Activated CD8-positive, alpha-beta T cell treated with anti-CD3 and anti-CD28 coated beads for 36 hours (primary cell): Measurements from ENCODE around the gene TNS2. TPM values are rescaled to one million over a fixed set of nuclear protein-coding genes. Genes with fewer than 3 reads are reported as not detected.
A peak's percentile ranks its signal among the peaks of the same experiment; 100 is the strongest.

Source experiments
- ATAC-seq: fragments of 200-7000 bp; cut with Tn5 transposase; one replicate; pipeline ENCODE4 v1.10.0; 2021; ENCODE audit warnings: mild to moderate bottlenecking, moderate library complexity
- CTCF ChIA-PET: fragments of 350-600 bp; sonication (Branson Sonifier 250); formaldehyde crosslinking; loops from one replicate; lab custom pipeline; 2021; ENCODE audit warnings: antibody characterized with exemption; lab: Charles Lee
- POLR2A ChIA-PET: fragments of 350-600 bp; sonication (Branson Sonifier 250); formaldehyde crosslinking; loops from one replicate; lab custom pipeline; 2021; ENCODE audit warnings: antibody characterized with exemption; lab: Charles Lee
- DNase-seq: peaks from one replicate; pipeline ENCODE4 v3.0.0-alpha.2; 2020
- H3K27ac Mint-ChIP-seq: one replicate; pipeline ENCODE4 v1.8.0; 2021; ENCODE audit warnings: mild to moderate bottlenecking, mixed read lengths
- H3K27me3 Mint-ChIP-seq: one replicate; pipeline ENCODE4 v1.8.0; 2021; ENCODE audit warnings: mixed read lengths
- H3K36me3 Mint-ChIP-seq: one replicate; pipeline ENCODE4 v1.8.0; 2021; ENCODE audit warnings: low read depth, mixed read lengths
- H3K4me1 Mint-ChIP-seq: one replicate; pipeline ENCODE4 v1.8.0; 2021; ENCODE audit warnings: low read depth, mixed read lengths
- H3K4me3 Mint-ChIP-seq: one replicate; pipeline ENCODE4 v1.8.0; 2021; ENCODE audit warnings: mild to moderate bottlenecking, moderate library complexity, mixed read lengths
- H3K9me3 Mint-ChIP-seq: one replicate; pipeline ENCODE4 v1.8.0; 2021; ENCODE audit warnings: mixed read lengths
- CTCF ChIP-seq: fragments of 200-600 bp; IDR thresholded peaks from one replicate; pipeline ENCODE4 v1.8.0; 2022; ENCODE audit warnings: antibody characterized with exemption, mild to moderate bottlenecking
- intact Hi-C: fragments of 100-400 bp; cut with micrococcal nuclease; formaldehyde crosslinking; loops from one replicate; pipeline ENCODE4 v1.10.0; 2022
- total RNA-seq, 2 experiments: library from RNA; stranded (reverse); gene quantifications; one replicate each; pipeline ENCODE4 v1.2.3, GENCODE V29; 2021

Gene TNS2
- total RNA-seq: 1 to 10 TPM; 1.1 to 1.6 TPM

GRCh38 chr12:53049571-53050318 lies at the start of gene TNS2:
TSS of gene TNS2 (plus strand) at chr12:53050065. CDS start at chr12:53050186, 121 bp downstream.
- ChIA-PET POLR2A (interaction anchor here (0.9 kb wide), 1 partner anchor 12 kb away, joined by 3 read pairs; no protein-coding TSS in a partner anchor), CTCF (interaction anchor here (0.8 to 2.7 kb wide), 3 partner anchors 16 to 49 kb away, joined by 3 to 18 read pairs (median 5); no protein-coding TSS in a partner anchor)
- ATAC-seq (no peak), DNase-seq (no peak)
- peak within 1 kb of the TSS; percentile 8 for H3K4me3 Mint-ChIP-seq
- intact Hi-C loops: no loop called here
- no peaks in the 10 kb centered on the region for H3K9me3 Mint-ChIP-seq
- H3K27ac Mint-ChIP-seq: peak within 1 kb of the TSS; percentile 8
- no peak for TF ChIP-seq CTCF
- H3K4me1 Mint-ChIP-seq: peaks cover 33% of the 10 kb centered on the region
- H3K27me3 Mint-ChIP-seq: no peaks in the 10 kb centered on the region
- no peaks in the 10 kb centered on the region for H3K36me3 Mint-ChIP-seq

GRCh38 chr12:53004178-53004577 lies 45.7 kb upstream of the TNS2 start:
- Mint-ChIP-seq H3K27ac (no peak overlapping the region), H3K36me3 (peaks cover 25% of the 10 kb centered on the region), H3K4me1 (peaks cover 12% of the 10 kb centered on the region), H3K27me3 (peaks cover 3% of the 10 kb centered on the region), H3K4me3 (no peak overlapping the region), H3K9me3 (no peaks in the 10 kb centered on the region)
- DNase-seq (no peak), ATAC-seq (no peak)
- POLR2A ChIA-PET: no interaction called here
- no peak for TF ChIP-seq CTCF
- intact Hi-C loops: no loop called here
- CTCF ChIA-PET: interaction anchor here (2.5 kb wide), 1 partner anchor 119 kb away, joined by 17 read pairs; no protein-coding TSS in a partner anchor

- DNase-seq (no peak), ATAC-seq (no peak)
- CTCF ChIA-PET: interaction anchor here (1.9 to 2.5 kb wide), 2 partner anchors 24 to 120 kb away, joined by 17 read pairs; no protein-coding TSS in a partner anchor
- no peaks in the 10 kb centered on the region for H3K9me3 Mint-ChIP-seq
- peaks cover 3% of the 10 kb centered on the region for H3K27me3 Mint-ChIP-seq
- no peak overlapping the region for H3K27ac Mint-ChIP-seq
- POLR2A ChIA-PET: no interaction called here
- peaks cover 29% of the 10 kb centered on the region for H3K36me3 Mint-ChIP-seq
- intact Hi-C loops: no loop called here
- H3K4me3 Mint-ChIP-seq: peak overlapping the region; percentile 86
- TF ChIP-seq CTCF: no peak
- peaks cover 15% of the 10 kb centered on the region for H3K4me1 Mint-ChIP-seq
These were observed 45.3 kb upstream of the TNS2 start for GRCh38 chr12:53004582-53004981.

- Mint-ChIP-seq H3K9me3 (no peaks in the 10 kb centered on the region), H3K4me3 (peak overlapping the region; percentile 86), H3K27ac (peak overlapping the region; percentile 99), H3K27me3 (no peaks in the 10 kb centered on the region), H3K36me3 (peaks cover 37% of the 10 kb centered on the region), H3K4me1 (peaks cover 24% of the 10 kb centered on the region)
- no peak for ATAC-seq
- POLR2A ChIA-PET: interaction anchor here (0.6 to 1.6 kb wide), 7 partner anchors 9 to 172 kb away, joined by 3 to 4 read pairs (median 3); no protein-coding TSS in a partner anchor
- intact Hi-C loops: no loop called here
- CTCF ChIA-PET: interaction anchor here (0.7 to 2.5 kb wide), 11 partner anchors 8 to 317 kb away, joined by 3 to 17 read pairs (median 4); partner anchors contain the start of gene AAAS
- TF ChIP-seq CTCF: no peak
- DNase-seq: peak; percentile 21
These were observed 44.5 kb upstream of the TNS2 start for GRCh38 chr12:53005215-53005985.
